GM19239 (cell line): Measurements from ENCODE around the gene XPC.

ENCODE experiments used
- DNase-seq: peaks from one replicate; pipeline ENCODE4 v3.0.0; 2011; ENCODE audit warnings: low spot score; ENCODE audit not compliant: insufficient read length
- FAIRE-seq: peaks from 2 replicates; lab custom pipeline; 2011; peaks lifted over from hg19 to GRCh38; lab: Jason Lieb, UNC

Gene XPC

DNA sequence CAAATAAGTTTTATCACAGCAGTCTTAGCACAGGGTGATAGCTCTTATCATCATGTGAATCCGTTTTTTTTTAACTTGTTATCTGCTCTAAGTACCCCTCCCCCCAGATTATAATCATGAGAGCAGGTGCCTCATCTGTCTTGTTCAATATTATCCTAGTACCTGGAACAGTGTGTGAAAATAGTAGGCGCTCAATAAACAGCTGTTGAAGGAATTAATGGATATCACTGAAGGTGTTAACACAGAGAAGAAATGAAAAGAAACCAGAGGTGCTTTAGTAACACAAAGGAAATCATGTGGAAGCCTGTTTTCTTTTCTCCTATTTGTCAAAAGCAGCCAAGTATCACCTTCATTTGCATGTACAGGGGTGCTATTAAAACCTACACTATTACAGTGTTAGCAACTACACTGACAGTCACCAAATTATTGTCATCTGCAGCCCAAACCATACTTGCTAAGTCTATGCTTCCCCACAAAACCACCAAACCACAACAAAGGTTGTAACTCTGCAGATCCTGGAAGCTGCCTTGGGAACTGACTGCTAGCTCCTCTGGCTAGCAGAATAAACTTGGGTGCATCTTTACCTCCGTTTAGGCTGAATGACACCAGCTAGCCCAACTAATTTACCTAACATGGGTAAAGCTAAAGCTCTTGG lies 2.9 kb downstream of the XPC start:
- peak; percentile 57 for FAIRE-seq
- no peak for DNase-seq

DNA sequence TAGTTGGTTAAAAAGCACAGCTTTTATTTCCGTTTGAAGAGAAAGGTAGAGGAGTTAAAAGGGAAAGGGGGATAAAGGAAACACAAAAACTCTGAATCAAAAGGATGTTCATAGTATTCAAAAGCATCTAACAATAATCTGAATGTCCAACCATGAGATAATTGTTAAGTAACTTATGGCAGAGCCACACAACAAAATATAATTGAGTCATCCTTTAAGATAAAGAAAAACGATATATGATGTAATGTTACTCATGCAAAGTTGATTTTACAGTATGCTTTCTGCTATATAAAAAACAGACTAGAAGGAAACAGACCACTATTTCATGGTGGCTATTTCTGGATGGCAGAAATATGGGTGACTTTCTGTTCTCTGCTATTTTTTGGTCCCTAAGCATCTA lies 3.9 kb downstream of the XPC start:
- FAIRE-seq (no peak), DNase-seq (no peak)

DNA sequence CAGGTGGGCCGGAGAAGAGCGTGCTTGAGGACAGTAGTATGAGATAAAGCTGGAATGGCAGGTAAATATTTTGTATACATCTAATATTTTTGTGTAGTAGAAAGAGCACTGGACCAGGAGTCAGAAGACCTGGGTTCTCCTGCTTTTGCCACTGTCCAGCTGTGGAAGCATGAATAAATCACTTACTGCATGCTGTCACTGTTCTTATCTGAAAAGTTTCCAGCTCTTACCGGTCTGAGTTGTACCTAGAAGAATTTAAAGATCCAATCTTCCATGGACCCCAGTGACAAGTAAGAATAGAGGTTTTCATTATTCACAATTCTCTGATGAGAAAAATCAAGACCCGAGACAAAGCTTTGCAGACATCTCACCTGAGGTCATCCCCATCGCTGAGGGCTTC lies 5.9 kb downstream of the XPC start:
- no peak for DNase-seq
- FAIRE-seq: no peak

DNA sequence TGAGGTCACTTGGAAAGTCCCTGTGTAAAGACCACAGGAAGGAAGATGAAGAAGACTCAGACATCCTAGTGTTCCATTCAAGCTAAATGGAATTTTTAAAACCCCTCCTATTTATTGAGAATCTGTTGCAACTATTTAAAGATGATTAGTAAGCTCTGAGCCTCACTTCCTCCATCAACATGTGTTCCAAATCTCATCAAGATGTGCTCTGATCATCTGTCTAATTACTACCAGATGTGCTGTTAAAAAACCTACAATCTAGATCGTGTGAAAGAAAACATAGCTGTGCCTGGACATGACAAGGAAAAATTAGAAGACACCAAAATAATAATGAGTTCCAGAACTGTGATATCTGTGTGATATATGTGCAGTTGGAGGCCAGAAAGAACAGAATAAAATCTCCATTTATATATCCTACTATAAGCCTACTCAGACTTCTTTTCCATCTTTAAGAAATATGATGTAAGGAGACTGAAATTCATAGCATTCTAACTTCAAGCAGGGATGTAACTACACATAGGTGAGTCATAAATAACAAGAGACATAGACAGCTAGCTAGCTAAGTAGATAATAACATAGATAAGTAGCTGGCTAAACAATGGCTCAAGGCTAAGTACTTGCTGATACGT lies 7.8 kb downstream of the XPC start:
- no peak for FAIRE-seq
- DNase-seq: no peak

DNA sequence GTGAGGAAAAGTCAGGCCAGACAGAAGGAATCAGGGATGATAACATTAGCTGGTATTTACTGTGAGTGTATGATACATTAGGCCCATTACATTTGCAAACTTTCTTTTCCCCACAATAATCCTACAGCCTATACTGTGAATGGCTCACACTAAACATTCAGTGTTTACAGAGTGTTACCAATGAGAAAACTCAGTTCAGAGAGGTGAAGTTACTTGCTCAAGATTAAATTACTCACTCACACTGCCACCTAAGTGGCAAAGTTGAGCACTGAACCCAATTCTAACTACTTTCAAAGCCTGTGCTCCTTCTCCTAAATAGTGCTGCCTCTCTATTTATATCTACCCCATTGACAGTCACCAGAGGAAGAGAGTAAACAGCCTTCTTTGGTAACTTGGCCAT lies 8.5 kb downstream of the XPC start:
- DNase-seq (no peak), FAIRE-seq (no peak)

DNA sequence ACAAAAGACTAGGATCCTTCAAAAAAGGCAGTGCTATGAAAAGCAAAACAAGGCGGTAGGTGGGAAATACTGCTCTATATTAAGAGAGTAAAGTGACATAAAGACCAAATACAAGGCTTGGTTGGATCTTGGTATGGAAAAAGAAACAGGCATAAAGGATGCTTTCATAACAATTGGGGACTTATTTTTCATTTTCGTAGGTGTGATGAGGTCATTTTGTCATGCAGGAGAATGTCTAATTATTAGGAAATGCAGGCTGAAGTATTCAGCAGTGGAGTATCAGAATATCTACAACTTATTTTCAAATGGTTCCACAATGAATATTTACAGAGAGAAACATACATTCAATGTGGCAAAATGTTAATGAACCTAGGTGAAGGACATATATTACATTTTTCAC lies 9.0 kb downstream of the XPC start:
- no peak for DNase-seq
- no peak for FAIRE-seq

DNA sequence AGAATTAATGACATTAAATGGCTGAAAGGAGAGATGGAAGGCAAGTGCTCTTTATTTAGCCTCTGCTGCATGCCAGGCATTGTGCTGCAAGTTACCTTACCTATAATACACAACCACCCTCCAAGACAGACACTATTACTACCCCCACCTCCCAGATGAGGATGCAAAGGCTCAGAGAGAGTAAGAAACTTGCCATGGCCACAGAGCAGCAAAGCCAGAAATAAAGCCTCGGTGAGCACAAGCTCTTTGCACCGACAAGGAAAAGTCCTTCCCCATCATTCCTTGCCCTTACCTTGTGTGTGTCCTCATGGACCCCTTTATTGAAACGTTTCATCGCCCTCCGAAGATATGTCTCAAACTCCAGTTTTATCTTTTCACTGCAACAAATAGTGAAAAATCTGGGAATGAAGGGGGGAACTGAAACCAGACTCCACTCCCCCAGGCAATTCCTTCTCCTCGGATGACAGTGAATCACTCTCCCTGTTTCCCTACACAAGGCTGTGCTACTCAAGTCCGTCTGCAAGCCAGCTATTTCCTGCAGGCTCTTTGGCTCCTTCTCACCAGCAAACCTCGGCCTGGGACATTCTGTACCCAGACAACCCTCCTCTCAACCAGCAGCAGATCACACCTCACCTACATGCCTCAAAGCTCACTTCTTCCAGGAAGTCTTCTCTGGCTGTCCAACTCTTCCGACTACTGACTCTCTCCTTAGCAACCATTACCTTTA lies 11.4 kb downstream of the XPC start:
- DNase-seq (no peak), FAIRE-seq (no peak)

DNA sequence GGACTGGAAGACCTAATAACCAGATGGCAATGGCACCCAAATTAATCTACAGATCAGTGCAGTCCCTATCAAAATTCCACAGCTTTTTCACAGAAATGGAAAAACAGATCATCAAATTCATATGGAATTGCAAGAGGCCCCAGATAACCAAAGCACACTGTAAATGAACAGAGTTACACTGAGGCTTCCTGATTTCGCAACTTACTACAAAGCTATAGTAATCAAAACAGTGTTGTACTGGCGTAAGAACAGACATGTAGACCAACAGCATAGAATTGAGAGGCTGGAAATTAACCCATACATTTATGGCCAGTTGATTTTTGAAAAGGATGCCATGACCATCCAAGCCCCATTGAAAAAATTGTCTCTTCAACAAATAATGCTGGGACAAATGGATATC lies 16.2 kb downstream of the XPC start:
- no peak for FAIRE-seq
- DNase-seq: no peak

DNA sequence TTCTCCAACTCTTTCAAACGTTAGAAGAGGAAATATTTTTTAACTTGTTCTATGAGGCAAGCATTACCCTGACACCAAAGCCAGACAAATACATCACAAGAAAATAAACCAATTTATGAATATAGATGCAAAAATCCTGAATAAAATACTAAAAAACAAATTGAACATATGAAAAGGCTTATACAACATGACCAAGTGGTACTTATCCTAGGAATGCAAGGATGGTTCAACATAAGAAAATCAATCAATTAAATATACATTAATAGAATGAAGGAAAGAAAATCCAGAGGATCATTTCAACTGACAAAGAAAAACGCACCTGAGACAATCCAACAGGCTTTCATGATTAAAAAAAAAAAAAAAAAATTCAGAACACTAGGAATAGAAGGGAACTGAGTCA lies 17.1 kb downstream of the XPC start:
- FAIRE-seq (no peak), DNase-seq (no peak)

DNA sequence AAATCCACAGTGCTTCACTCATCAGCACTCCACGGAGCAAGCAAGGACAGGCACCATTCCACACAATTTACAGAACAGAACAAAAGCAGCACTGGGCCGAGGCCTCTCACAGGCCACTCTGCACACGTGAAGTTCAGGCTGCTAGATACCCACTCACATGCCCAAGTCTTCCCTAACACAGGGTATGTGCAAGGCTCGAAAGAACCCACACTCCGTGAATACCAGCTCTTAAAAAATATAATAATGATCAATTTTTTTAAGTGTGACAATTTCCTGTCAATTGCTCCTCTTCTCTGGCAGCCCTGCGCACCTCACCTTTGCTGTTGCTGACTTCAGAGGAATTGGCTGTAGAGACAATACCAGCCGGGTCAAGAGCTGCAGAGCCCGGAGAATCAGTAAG lies 19.0 kb downstream of the XPC start:
- DNase-seq: no peak
- FAIRE-seq: no peak

DNA sequence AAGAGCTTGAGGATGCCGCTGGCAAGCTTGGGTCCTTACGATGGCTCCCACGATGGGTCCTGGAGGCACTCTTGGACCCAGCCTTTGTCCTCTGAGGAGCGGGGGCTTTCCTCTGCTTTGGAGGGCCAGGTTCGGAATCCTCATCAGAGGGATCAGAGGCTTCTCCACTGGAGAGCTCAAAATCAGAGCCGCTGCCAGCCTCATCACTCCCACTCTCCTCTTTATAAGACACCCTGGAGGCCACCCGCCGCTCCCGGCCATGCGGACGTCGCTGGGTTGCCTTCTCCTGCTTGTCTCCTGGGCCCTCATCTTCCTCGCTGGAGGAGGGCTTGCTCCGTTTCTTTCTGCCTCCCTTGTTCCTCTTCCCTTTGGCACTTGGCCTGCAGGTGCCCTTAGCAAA lies 20.0 kb downstream of the XPC start:
- no peak for DNase-seq

DNA sequence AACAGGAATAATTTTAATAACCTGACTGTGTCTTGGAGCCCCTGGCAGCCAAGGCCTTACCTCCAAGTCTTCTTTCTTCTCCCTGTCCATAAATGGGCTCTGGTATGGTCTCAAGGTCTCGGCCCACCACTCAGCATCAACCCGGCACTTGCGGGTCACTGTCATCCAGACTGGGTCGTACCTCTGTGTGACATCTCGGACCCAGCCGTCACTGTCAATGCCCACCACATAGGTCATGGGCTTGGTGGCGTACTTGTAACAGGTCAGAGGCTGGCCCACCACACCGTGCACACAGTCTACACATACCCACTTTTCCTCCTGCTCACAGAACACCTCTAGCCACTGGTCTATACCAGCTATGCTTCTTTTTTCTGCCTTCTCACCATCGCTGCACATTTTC lies 20.4 kb downstream of the XPC start:
- DNase-seq (no peak), FAIRE-seq (no peak)

More for the DNA sequence above, 20.0 kb downstream of the XPC start:
- FAIRE-seq: no peak

DNA sequence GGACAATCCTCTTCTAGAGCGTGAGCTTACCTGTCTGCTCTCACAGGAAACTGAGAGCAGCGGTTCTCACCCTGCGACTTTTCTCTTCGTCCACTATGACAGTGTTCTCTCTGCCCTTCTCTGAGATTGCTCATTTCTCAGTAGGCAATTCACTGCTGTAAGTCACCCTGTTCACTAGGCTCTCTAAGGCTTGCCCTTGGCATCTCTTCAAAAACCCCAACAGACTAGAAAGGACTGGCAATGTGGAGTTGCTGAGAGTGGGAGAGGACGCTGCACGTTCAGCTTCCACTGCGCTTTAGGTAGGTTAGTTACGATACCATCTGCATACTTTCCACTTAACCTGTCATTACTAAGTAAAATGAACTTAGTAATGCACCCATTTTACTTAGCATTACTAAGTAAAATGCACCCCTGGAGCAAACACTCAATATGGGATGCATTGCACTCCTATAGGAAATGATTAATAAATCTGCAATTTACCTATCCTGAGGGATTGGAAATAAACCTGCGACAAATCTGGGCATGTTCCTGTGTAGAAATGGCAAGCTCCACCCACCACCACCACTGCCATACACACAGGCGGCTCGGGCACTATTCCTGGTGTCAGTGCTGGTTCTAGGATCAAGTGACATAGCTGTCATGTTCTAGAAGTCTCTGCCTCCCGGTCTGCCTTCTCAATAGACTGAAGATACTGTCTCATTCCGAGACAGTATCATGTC lies 21.4 kb downstream of the XPC start:
- DNase-seq (no peak), FAIRE-seq (no peak)

DNA sequence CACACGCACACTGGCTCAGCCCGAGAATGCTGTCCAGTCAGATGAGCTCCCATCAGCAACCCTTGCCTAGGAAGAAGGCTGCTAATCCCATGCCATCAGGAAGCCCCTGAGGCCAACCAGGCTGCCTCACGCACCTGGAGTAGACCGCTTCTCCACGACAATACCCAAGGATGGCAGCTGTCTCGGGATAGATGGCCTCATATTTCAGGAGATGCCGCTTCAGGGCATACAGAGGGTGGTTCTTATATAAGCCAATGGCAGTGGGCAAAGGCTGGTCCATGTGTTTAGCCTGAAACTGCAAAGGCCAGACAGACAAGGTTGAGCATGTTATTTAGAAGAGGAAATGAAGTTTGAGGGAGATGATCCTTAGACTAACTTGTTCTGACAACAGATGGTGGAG lies 22.2 kb downstream of the XPC start:
- FAIRE-seq (no peak), DNase-seq (no peak)

DNA sequence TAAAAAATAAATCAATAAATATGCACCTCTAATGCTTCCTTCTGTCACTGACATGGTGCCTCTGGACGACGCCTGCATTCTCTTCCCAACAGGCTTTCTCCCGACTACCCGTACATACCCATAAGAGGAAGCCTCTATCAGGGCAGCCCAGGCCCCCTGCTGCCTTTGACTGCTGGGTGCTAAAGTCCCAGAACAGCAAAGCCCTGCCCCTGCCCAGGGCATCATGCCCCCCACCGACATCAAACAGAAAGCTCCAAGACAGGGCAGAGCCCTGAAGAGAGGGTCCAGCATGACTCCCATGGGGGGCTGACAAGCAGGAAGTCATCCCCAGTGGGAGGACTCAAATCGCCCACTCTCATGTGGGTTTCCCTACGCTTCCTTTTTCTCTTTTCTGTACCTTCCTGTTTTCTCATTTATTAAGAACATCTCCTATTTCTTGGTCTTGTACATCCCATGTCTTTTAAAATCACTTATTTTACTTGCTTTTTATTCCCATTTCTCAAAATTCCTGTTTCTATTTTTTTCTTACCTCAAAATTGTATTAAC lies 23.4 kb downstream of the XPC start:
- DNase-seq: no peak
- FAIRE-seq: no peak

DNA sequence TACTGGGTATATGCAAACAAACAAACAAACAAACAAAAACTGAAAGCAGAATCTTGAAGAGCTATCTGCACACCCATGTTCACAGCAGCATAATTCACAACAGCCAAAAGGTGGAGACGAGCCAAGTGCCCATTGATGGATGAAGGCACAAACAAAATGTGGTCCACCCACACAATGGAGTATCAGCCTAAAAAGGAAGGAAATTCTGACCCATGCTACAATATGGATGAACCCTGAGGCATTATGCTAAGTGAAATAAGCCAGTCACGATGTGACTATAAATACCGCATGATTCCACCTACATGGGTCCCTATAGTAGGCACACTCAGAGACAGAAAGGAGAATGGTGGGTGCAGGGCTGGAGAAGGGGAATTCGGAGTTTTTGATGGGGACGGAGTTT lies 24.1 kb downstream of the XPC start:
- FAIRE-seq (no peak), DNase-seq (no peak)

DNA sequence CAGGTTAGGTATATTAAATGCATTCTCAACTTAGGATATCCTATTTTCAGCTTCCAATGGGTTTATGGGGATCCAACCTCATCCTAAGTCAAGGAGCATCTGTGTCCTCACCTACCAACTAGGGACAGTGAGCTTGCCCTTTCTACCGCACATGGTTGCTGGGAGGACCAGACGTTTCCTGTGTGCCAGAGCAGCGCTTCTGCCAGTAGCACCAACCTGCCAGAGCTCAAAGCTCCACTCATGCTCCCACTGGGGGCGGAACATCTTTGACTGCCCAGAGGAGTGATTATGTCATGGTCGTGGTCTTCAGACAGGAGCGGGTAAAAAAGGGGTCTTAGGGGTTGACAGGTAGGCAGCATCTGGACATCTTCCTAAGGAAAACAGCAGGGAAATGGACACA lies 24.7 kb downstream of the XPC start:
- FAIRE-seq (no peak), DNase-seq (no peak)

DNA sequence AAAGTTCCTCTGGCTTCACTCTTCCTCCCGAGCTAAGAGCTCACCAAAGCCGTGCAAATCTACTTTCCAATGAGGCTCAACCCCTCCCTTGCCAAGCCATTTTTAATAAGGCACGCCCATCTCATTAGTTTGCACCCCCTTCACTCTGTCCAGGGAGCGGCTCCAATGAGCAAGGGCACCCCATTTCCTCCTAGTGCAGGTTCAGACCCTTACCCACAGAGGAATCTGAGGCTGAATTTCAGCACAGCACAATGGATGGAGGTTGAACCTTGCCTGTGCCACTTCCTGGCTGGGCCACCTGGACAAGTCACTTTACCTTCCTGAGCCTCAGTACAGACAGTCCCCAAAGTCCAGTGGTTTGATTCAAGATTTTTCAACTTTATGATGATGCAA lies 25.4 kb downstream of the XPC start:
- no peak for DNase-seq
- FAIRE-seq: no peak

DNA sequence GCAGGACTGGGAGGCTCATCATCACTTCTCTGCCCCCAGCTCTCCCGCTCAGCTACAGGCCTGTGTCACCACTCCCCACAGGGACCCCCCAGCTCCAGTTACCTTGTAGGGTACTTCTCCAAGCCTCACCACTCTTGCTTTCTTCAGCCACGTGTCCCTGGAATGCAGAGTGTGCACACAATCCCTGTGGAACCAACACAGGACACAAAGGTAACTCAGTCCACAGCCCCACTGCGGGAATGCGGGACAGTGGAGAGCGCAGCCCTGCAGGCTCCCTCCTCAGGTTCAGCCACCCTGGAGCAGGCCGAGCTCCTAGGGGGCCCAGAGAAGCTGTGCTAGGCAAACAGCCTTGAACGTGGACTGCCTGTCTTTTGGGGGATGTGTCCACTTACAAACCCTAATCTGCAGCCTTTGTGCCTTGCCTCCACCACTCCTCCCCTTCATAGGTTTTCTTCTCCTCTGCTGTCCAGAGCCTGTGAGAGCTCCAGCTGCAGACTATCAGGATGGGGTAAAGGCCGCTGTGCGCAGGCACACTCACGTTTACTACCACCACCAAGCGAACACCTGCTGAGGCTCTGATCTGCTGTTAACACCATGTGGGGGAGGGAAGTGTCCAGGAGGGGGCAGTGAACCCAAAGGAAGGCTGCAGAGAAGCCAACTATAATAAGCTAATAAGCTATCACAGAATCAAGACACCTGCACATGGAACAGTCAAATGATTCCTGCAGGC lies 26.0 kb downstream of the XPC start:
- no peak for DNase-seq
- FAIRE-seq: no peak

DNA sequence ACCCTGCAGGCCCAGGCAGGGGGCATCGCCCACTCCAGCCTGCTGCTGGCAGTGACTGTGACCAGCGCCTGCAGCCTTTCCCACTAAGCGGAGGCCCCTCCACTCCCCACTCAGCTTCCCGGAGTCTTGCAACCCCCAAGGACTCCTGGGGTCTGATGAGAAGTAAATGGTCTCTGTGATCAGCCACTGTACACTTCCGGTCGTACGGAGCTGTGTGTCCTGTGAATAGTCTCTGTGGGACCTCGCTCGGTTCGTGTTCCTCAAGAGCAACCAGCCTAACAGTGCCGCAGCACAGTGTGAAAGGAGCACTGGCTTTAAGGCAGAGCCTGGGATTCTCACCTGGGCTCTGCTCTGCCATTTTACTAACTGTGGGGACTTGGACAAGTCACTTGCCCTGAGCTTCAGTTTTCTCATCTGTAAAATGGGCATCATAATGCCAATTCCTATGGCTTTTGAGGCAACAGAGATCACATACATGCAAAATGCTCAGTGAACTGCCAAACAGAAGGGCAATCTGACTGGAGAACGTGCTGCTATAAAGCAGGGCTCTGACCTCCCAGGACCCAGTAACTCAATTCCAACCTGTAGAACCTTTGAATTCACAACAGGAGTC lies 26.8 kb downstream of the XPC start:
- FAIRE-seq: no peak
- DNase-seq: no peak
